NOMO-1 (cell line): ENCODE results near the gene FAM219A.
"Not testable (repeated sequence)": the region's sequence is repeated elsewhere in the genome, so short reads cannot be mapped to it uniquely, and the experiment has no call there.

Source experiments
- DNase-seq, 2 experiments: peaks; one replicate each; lab custom pipeline; 2025; ENCODE audit not compliant: unreplicated experiment in 2 of 2; lab: John Stamatoyannopoulos, UW

Gene FAM219A

DNA sequence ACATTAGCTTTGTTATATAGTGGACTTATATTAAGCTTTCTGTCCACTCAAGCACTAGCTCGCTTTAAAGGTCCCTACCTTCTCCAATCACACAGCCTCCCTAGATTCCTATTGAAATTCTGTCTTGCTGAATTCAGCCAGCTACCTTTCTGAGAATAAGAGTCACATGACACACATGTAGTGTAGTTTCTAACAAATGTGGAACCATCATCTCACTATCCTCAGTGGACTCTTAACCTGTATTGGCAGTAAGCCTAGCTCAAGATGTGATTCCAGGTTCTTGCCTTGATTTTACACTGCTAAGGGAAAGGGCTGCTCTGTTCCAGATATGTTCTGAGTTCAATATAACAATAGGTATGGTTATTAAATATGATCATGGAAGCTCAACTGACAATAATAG, 11.4 kb downstream of the FAM219A start:
- no peak for DNase-seq

DNA sequence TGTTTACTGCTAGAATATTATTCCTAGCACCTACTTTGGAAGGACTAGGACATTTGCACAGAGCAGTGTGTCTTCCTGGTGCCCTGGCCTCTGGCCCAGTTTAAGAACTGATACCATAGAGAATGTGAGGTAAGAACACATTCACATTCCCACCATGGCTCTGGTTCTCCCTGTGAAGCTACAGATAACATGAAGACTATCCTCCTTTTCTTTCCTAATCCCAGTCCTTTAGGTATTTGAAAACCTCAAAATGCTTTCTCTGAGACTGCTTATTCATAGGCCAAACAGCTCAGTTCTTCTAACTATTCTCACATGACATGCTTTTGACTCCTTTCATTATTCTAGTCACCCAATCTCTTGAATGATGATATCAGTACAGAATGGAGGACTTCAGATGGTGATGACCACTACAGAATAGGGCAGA, 11.9 kb downstream of the FAM219A start:
- DNase-seq, result no peak

DNA sequence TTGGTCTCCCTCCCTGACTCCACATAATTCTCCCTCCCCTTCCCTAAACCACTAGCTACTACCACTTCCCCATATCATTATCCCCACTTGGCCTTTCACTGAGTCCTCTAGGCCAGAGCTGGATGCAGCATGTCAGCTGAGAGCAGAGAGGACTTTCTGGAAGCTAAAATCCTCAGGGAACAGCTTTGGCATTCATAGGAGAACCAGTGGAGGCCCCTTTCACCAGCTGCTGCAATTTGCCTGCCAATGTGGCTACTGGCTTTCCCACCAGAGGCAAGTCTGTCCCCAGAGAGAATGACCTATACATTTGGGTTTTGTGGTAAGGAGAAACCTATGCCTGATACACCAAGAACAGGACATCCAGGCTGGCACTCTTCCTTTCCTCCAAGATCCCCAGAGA, 14.4 kb downstream of the FAM219A start:
- DNase-seq, result no peak

DNA sequence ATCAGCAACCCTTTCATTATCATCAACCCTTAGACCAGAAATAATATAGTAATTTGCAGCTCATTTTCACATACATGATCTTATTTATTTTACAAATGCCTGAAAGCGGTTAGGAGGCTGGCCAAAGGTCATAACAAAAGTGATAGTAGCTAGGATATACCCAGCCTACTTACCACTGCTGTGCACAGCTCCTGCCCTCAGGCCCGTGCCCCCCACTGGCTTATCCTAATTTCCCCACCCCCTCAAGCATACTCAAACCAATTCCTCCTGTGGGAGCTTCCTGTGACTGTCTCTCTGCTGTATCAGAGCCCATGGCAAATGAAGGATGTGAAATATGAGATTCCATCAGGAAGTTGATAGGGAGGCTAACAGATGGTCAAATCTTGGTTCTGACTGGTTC, 14.8 kb downstream of the FAM219A start:
- DNase-seq, result no peak

DNA sequence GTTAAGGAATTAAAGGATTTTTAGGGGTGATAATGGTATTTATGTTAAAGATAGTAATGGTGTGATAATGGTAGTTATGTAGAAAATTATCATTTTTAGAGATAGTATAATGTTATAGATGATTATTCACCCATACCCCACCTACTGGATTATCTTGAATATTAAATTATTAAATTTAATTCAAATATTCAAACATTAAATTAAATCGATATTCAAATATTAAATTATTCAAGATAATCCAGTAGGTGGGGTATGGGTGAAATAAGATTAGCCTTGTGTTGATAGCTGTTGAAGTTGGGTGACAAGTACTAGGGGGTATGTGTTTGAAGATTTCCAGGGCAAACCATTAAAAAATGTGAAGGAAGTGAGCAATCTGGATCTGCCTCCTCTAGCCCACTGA, 15.6 kb downstream of the FAM219A start:
- no peak for DNase-seq

DNA sequence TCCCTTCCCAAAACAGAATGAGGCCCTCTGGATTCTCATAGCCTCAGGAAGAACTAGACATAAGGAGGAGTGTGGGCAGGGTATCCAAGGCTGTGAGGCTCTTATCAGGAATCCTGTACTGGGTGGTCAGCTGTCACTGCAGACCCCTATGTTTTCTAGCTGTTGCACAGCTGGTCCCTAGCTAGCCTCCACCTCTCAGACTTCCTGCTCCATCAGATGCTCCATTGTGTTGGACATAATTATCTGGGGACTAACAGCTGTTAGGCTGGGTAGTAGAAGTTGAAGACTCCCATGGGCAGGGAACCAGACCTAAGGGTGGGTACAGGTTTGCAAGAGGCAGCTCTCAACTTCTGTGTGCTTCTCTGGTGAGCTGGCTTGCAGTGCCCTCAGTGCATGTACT, 18.4 kb downstream of the FAM219A start:
- no peak for DNase-seq

DNA sequence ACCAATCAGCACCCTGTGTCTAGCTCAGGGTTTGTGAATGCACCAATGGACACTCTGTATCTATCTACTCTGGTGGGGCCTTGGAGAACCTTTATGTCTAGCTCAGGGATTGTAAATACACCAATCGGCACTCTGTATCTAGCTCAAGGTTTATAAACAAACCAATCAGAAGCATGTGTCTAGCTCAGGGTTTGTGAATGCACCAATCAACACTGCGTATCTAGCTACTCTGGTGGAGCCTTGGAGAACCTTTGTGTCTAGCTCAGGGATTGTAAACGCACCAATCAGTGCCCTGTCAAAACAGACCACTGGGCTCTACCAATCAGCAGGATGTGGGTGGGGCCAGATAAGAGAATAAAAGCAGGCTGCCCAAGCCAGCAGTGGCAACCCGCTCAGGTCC, 19.9 kb downstream of the FAM219A start:
- DNase-seq, result not testable (repeated sequence)

DNA sequence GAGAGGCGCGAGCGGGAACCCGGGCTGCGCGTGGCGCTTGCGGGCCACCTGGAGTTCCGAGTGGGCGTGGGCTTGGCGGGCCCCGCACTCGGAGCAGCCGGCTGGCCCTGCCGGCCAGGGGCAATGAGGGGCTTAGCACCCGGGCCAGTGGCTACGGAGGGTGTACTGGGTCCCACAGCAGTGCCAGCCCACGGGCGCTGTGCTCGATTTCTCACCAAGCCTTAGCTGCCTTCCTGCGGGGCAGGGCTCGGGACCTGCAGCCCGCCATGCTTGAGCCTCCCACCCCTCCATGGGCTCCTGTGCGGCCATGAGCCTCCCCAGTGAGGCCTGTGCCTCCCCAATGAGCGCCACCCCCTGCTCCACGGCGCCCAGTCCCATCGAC, 20.5 kb downstream of the FAM219A start:
- not testable (repeated sequence) for DNase-seq

DNA sequence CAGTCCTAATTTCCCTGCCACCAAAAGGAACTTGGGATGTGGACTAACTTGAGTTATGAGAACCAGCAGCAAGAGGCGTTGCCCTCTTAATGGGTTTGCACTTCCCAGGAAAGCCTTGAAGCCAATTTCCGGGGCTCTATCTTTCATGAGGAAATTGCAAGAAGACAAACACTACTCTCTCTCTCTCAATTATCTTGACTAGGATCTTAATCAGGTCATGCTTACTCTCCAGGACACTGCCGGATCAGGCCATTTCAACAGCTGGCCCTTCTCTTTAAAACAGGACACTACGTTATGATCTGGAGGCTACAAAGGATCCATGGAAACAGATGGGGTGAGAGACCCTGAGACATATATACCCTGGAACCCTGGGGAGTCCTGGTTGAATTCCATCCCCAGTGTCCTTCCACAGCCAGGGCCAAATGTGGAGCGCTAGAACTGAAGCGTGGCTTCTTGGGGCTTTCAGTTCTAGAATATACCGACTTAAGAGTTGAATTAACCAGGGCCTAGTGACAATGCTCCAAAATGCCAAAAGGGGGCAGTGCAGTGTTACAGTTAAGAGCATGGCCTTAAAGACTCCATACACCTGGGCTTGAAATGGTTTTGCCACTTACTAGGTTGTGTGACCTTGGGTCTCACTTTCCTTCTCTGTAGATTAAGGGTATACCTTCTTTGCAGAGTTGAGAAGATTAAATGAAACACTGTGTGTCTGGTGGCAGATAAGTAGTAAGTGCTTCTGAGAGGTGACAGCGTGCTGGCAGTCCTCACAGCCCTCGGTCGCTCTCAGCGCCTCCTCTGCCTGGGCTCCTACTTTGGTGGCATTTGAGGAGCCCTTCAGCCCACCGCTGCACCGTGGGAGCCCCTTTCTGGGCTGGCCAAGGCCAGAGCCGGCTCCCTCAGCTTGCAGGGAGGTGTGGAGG, 21.1 kb downstream of the FAM219A start:
- peak; percentile 65 to 69 for DNase-seq

DNA sequence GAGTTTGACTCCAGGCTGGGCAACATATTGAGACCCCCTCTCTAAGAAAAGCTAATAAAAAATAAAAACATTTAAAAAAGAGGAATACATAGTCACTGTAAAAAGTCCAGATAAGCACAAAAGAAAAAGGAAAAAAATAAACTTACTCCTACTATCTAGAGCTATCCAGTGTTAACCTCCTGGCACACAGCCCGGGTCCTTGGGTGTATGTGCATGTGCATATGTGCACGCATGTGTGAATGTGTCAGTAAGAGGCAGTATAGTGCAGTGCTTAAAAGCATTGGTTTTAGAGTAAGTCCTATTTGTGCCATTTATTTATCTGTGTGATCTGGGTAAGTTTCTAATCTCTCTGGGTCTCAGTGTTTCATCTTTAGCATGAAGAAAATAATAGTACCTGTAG, 26.7 kb downstream of the FAM219A start:
- no peak for DNase-seq

DNA sequence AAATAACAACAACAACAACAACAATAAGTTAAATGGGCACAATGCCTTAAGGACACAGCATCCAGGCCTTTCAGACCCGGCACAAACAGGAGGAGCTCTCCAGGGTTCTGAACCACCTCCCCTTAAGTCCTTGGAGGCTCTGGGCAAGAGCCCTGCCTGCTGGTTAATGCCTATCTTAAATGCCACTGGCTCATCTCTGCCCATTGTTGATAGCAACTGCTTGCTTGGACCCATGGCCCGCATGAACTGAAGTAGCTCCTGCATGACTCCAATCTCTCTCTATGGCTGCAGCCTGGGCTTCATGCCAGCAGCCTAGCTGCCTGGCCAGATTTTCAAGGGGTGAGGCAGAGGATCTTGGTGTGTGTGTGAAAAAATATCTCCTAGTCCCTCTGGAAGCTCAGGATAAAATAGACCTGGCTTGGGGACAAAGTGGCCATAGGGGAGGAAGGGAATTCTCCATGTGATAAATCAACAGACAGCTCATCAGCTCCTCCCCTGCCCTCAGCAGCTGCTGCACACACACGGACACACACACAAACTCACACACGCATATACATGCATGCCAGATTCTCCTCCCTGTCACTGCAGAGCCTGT, 27.4 kb downstream of the FAM219A start:
- peak; percentile 39 to 48 for DNase-seq

DNA sequence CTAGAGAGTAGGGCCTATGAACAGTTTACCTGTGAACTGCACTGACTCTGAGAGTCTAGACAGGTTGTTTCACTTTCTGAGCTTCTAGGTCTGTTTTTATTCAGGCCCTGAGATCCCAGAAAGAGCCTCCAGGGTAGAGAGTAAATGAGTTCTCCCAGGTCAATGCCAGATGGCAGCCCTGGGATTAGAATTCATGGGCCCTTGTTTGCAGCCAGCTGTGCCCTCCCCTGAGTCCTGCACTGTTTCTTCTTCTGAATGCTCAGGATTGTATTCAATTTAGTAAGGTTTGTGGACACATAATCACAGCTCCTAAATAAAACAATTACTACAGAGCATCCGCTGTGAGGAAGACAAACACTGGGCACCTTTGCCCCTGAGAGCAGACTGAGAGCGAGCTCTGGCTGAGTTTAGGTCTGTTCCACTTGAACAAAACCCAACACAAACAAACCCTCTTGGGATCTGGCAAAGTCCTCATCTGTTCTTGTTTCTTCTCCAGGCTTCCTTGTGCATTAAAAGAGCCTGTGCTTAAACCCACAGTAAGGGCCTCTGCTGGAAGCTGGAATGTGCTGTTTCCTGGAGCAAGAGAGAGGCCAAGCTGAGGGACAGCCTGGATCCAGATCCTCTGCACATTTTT, 29.9 kb downstream of the FAM219A start:
- no peak for DNase-seq

DNA sequence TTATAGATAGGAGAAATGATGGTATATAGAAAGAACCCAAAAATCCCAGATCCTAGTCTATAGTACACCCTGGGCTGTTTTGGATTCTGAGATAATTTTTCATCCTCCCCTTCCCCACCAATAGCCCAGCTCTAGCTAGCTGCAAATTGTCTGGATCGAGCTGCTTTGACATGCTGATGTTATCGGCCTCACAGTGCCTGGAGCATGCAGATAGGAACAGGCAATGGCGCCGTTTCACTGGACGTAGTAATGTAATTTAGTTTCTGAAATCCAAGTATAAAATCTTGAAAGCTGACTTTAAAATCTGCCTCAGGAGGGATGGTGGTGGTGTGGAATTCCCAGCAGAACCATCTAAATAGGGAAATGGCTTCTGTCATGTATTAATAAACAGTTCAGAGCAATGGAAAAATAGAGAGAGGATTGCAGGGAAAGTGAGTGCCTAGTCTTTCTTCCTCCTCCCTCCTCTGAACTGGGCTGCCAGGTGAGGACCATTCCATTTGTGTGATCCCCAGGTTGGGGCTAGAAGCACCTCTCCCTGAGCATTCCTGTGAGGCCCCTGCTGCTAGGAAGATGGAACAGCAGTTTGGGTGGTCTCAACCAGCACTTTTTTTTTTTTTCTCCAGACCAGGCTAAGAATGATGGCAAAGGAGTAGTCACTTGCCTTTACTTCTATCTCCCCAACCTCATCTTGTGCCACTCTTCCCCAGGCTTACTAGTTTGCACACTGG, 31.9 kb downstream of the FAM219A start:
- no peak for DNase-seq

DNA sequence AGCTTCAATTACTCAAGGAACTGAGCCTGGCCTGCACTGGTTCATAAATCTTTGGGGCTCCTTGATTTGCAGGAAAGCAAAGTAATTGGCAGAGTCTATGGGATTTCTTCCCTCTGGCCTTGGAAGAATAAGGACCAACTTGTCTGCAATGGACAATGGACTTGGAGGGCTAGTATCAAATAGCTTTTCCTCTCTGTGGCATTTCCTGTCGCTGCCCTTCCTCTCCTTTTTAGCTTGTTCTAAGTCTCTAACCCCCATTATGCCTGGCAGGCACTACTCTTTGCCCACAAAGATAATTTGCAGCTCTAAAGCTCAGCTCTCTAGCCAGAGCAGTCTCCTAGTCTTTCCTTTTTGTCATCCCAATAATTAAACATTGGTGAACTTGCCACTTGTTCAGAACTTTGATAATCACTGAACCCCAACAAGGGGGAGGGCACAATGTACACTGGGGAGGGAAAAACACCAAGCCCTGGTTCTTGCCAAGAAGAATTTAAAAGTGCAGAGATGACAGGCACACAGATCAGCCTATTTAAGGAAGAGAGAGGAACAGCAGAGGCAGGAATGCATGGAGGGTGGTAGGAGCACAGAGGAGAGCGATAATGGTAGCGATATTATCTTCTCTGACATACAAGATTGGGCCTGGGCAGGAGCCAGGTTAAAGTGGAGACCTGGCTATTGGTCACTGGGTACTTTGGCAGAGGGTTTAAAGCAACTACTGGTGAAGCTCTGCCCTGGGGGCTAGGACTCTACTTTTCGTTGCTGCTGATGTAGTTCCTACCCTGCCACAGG, 38.5 kb downstream of the FAM219A start:
- DNase-seq, result no peak

DNA sequence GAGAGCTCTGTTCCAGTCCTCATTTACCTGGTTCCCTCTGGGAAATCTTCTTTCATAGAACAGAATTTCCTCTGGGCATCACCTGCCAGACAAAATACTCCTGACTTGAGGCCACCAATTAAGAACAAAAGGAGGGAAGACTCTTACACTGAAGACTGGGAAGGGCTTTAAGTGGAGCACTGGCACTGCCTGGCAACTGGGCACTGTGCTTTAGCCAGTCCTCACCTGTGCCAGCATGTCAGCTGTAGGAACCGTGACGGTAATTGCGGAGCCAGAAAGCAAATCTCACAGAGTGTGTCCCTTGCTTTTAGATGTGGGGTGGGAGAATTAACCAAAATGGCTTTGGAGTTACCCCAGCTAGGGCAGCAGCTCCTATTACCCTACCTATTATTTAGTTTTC, 40.6 kb downstream of the FAM219A start:
- no peak for DNase-seq

DNA sequence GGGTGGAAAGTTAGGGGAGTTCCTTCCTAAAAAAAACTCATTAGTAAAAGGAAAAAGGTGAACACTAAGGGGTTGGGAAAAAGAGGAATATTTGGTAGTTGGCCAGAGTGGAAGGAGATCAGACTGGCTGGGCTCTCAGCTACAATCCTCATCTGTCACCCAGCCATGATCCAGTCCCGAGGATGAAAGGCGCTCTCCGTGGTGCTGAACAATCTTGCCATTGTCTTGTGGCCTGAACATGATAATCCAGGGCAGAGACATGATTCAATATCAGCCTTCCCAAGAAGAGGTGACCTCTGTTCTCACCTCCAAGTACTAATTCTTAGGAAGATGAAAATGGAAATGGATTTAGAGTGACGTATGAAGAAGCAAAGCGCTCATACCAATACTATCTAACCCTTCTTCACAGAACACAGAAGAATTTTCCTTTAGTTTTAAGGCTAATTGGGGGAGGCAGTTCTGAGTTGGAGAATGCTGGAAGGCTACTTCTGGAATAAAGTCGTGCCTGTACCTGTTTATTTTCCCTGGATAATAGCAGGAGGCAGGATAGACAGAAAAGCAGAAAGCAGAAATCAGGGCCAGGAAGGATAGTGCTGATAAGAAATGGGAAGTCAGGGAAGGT, 45.0 kb downstream of the FAM219A start:
- peak; percentile 53 for DNase-seq

DNA sequence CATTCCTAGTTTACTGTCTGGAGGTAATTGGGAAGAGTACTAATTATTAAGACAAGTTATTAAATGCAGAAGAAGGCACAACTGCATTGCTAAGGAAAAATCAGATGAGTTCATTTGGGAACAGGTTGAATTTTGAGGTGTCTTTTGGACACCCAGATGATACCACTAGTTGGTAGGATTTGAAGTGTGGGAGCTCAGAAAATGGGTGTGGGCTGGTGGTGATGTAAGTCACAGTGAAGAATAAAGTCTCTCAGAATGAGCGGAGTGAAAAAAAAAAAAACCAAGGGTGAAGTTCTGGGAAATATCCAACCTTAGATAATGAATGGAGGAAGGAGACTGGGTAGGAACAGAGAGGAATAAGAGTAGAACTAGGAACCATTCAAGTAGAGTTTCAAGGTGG, 46.0 kb downstream of the FAM219A start:
- DNase-seq, result no peak

DNA sequence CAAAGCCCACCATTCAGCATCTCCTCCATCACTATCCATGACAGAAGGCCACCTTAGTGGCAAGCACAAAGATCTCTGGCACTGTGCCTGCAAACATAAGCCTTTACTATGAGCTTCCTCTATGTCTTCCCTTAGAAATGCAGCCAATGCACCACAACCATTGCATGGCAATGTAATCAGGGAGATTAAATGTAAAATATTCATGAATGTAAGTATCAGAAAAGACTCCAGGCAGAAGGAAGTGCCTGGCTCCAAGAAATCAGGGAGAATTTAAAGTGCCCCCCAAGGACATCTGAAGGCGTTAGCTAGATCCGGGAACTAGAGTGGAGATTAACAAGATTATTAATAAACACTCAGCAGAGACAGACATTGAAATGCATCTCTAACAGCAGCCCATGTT, 49.2 kb downstream of the FAM219A start:
- DNase-seq, result no peak

DNA sequence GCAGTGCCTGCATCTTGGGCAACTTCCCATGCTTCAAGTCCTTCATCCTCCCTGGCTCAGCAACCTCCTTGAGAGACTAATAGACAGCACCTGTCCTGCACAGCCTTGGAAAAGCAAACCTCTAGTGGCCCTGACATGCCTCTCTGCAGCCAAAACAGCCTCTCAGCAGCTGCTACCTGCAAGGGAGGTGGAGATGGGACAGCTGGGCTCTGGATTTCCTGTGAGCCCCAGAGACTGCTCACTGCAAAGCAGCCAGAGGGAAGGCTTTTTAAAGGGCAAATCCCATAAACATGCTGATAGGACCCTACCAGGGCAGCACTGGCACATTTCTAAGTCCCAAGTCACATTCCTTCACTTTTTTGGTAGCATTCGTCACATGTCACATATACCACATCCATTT, 50.2 kb downstream of the FAM219A start:
- no peak for DNase-seq

DNA sequence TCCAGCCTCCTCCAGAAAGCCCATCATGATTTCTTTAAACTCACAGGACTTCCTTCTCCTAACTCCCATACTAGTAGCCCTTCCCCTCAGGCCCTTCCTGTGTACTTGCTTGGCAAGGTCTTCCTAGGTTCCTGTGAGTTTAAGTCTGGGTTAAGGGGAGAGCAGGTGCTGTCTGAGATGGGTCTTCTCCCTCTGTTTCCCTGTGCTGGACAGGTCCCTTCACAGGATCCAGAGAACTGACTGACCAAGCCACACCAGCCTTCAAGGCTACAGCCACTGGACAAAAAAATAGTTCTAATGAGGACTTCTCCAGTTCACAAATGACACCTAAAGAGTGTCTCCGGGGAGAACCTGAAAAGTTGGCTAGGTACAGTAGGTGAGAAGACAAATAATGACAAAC, 52.2 kb downstream of the FAM219A start:
- DNase-seq, result no peak
